HCT116 (cell line): ENCODE data around the gene SCN7A. TPM values are rescaled to one million over a fixed set of nuclear protein-coding genes. Genes with fewer than 3 reads are reported as not detected.

Experiments used
- ATAC-seq: fragments of 200-7000 bp; cut with Tn5 transposase; 2 replicates; pipeline ENCODE4 v1.9.1; 2020; ENCODE audit warnings: mild to moderate bottlenecking, moderate library complexity
- BruUV-seq: library from RNA; stranded (reverse); fragments of 400-500 nt; replicated peaks from 2 replicates; lab custom pipeline; 2021; lab: Mats Ljungman, UMichigan
- CTCF ChIA-PET: fragments of 300-600 bp; sonication (Branson Sonifier 250); formaldehyde crosslinking; loops from one replicate; lab custom pipeline; 2021; ENCODE audit warnings: antibody characterized with exemption; lab: Charles Lee
- POLR2A ChIA-PET: fragments of 300-600, 350-600 bp; sonication (Branson Sonifier 250); formaldehyde crosslinking; loops from one replicate; lab custom pipeline; 2021; ENCODE audit warnings: antibody characterized with exemption; lab: Charles Lee
- RAD21 ChIA-PET, 2 experiments: fragments of 300-600 bp; sonication (Branson Sonifier 250); formaldehyde crosslinking; loops; one replicate each; lab custom pipeline; 2023; ENCODE audit warnings: low total read pairs in 2 of 2; ENCODE audit not compliant: uncharacterized antibody in 2 of 2, unreplicated experiment in 2 of 2, low non-redundant PET in 1 of 2; lab: Charles Lee
- DNase-seq: peaks from one replicate; pipeline ENCODE4 v3.0.0-alpha.2; 2010; ENCODE audit warnings: low read depth, low spot score
- H2AFZ ChIP-seq: fragments of 200-600 bp; shearing (Covaris generic), sonication (generic); 2 replicates; pipeline ENCODE4 v1.6.1; 2017; ENCODE audit warnings: low read depth, mixed run types, mixed read lengths, antibody characterized with exemption, low read length; ENCODE audit not compliant: poor library complexity, severe bottlenecking
- H3K27ac ChIP-seq: 2 replicates; pipeline ENCODE4 v1.5.1; 2012; ENCODE audit warnings: low read depth, low read length
- H3K27me3 ChIP-seq: fragments of 200-600 bp; sonication (generic); 2 replicates; pipeline ENCODE4 v1.6.1; 2016; ENCODE audit warnings: mixed run types, low read length, mixed read lengths; ENCODE audit not compliant: insufficient read depth
- H3K36me3 ChIP-seq, 2 experiments: fragments of 200-500 bp in 1 of 2; fragments of 200-600 bp in 1 of 2; sonication (Bioruptor generic) in 1 of 2; sonication (generic) in 1 of 2; 2 replicates each; pipeline versions ENCODE4 v1.5.1 to v1.6.1; 2014 to 2016; ENCODE audit warnings: low read length in 2 of 2, inconsistent platforms in 1 of 2, mixed read lengths in 1 of 2, mixed run types in 1 of 2; ENCODE audit not compliant: insufficient read depth in 2 of 2, control insufficient read depth in 1 of 2
- H3K4me1 ChIP-seq, 2 experiments: fragments of 200-600 bp in 1 of 2; sonication (generic) in 1 of 2; 2 replicates each; pipeline versions ENCODE4 v1.5.1 to v1.6.1; 2012 to 2017; ENCODE audit warnings: low read length in 2 of 2, inconsistent platforms in 1 of 2, mild to moderate bottlenecking in 1 of 2, mixed read lengths in 1 of 2, mixed run types in 1 of 2, moderate library complexity in 1 of 2; ENCODE audit not compliant: insufficient read depth in 2 of 2, control insufficient read depth in 1 of 2
- H3K4me2 ChIP-seq: fragments of 200-600 bp; sonication (generic); 2 replicates; pipeline ENCODE4 v1.6.1; 2017; ENCODE audit warnings: mixed run types, low read length, mixed read lengths
- H3K4me3 ChIP-seq, 2 experiments: fragments of 200-600 bp in 1 of 2; sonication (generic) in 1 of 2; replicated peaks in 1 of 2; 2 replicates each; pipeline ENCODE4 v1.5.1; 2011 to 2016; ENCODE audit warnings: low read length in 2 of 2, control low read depth in 1 of 2, low read depth in 1 of 2, mild to moderate bottlenecking in 1 of 2, mixed read lengths in 1 of 2, mixed run types in 1 of 2
- H3K79me2 ChIP-seq: fragments of 200-600 bp; sonication (generic); 2 replicates; pipeline ENCODE4 v1.6.1; 2017; ENCODE audit warnings: mild to moderate bottlenecking, mixed run types, low read length, moderate library complexity, mixed read lengths; ENCODE audit not compliant: insufficient read depth
- H3K9ac ChIP-seq: fragments of 200-600 bp; sonication (generic); 2 replicates; pipeline ENCODE4 v1.6.1; 2016; ENCODE audit warnings: low read length, mixed read lengths
- H3K9me2 ChIP-seq: fragments of 200-600 bp; sonication (generic), shearing (Covaris generic); 2 replicates; pipeline ENCODE4 v1.6.1; 2017; ENCODE audit warnings: mixed run types, mild to moderate bottlenecking, moderate library complexity; ENCODE audit not compliant: insufficient read depth
- H3K9me3 ChIP-seq, 2 experiments: fragments of 200-500 bp in 1 of 2; fragments of 200-600 bp in 1 of 2; sonication (Bioruptor generic) in 1 of 2; sonication (generic) in 1 of 2; 2 replicates each; pipeline ENCODE4 v1.6.1; 2014 to 2017; ENCODE audit warnings: low read length in 2 of 2, mixed read lengths in 2 of 2, inconsistent platforms in 1 of 2, low read depth in 1 of 2, mild to moderate bottlenecking in 1 of 2, mixed run types in 1 of 2, moderate library complexity in 1 of 2; ENCODE audit not compliant: control insufficient read depth in 1 of 2, insufficient read depth in 1 of 2
- H4K20me1 ChIP-seq: fragments of 200-600 bp; sonication (generic), shearing (Covaris generic); 2 replicates; pipeline ENCODE4 v1.6.1; 2017; ENCODE audit warnings: mixed run types, mild to moderate bottlenecking, moderate library complexity; ENCODE audit not compliant: insufficient read depth
- CTCF ChIP-seq, 3 experiments: fragments of 200-600 bp in 1 of 3; sonication (generic) in 1 of 3; IDR thresholded peaks in 2 of 3; conservative IDR thresholded peaks in 1 of 3; 2 replicates each; pipeline ENCODE4 v1.5.1; 2012 to 2017; ENCODE audit warnings: low read depth in 2 of 3, low read length in 2 of 3, antibody characterized with exemption in 1 of 3, borderline replicate concordance in 1 of 3, control low read depth in 1 of 3, mild to moderate bottlenecking in 1 of 3, mixed read lengths in 1 of 3, mixed run types in 1 of 3, moderate library complexity in 1 of 3; ENCODE audit not compliant: insufficient read depth in 1 of 3
- RAD21 ChIP-seq: IDR thresholded peaks from 2 replicates; pipeline ENCODE4 v1.6.1; 2012; ENCODE audit warnings: low read depth, mild to moderate bottlenecking
- intact Hi-C: fragments of 100-400 bp; cut with micrococcal nuclease; formaldehyde crosslinking; loops from 2 replicates; pipeline ENCODE4 v1.10.0; 2022
- total RNA-seq: library from RNA; stranded (reverse); gene quantifications from one replicate; pipeline ENCODE4 v1.2.1, GENCODE V29; 2021; ENCODE audit not compliant: unreplicated experiment
- TF ChIP-seq, protein P1 (sequence below): IDR thresholded peaks from 2 replicates; pipeline ENCODE4 v1.6.1; 2012; ENCODE audit warnings: low read depth

The SCN7A gene
- total RNA-seq, 1 experiment from 2014 or later = 0.07 TPM

- no peak overlapping the region for H3K9ac ChIP-seq
- no peaks in the 10 kb centered on the region for H3K9me2 ChIP-seq
- peak; percentile 51 for DNase-seq
- H3K9me3 ChIP-seq = no peaks in the 10 kb centered on the region
- CTCF ChIA-PET = interaction anchor here (0.6 to 1.3 kb wide), 8 partner anchors 16 to 1580 kb away, joined by 3 to 23 read pairs (median 3); no protein-coding TSS in a partner anchor
- H3K4me2 ChIP-seq = no peak overlapping the region
- no peaks in the 10 kb centered on the region for H3K79me2 ChIP-seq
- POLR2A ChIA-PET = no interaction called here
- no peaks in the 10 kb centered on the region for H3K27me3 ChIP-seq
- TF ChIP-seq, protein P1, sequence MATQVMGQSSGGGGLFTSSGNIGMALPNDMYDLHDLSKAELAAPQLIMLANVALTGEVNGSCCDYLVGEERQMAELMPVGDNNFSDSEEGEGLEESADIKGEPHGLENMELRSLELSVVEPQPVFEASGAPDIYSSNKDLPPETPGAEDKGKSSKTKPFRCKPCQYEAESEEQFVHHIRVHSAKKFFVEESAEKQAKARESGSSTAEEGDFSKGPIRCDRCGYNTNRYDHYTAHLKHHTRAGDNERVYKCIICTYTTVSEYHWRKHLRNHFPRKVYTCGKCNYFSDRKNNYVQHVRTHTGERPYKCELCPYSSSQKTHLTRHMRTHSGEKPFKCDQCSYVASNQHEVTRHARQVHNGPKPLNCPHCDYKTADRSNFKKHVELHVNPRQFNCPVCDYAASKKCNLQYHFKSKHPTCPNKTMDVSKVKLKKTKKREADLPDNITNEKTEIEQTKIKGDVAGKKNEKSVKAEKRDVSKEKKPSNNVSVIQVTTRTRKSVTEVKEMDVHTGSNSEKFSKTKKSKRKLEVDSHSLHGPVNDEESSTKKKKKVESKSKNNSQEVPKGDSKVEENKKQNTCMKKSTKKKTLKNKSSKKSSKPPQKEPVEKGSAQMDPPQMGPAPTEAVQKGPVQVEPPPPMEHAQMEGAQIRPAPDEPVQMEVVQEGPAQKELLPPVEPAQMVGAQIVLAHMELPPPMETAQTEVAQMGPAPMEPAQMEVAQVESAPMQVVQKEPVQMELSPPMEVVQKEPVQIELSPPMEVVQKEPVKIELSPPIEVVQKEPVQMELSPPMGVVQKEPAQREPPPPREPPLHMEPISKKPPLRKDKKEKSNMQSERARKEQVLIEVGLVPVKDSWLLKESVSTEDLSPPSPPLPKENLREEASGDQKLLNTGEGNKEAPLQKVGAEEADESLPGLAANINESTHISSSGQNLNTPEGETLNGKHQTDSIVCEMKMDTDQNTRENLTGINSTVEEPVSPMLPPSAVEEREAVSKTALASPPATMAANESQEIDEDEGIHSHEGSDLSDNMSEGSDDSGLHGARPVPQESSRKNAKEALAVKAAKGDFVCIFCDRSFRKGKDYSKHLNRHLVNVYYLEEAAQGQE = no peak
- TF ChIP-seq RAD21 (peak; percentile 81), CTCF (IDR thresholded peaks at IDR 0.05 in 2 of 3, conservative IDR thresholded peaks at IDR 0.05 in 1 of 3; ENCODE audit: borderline replicate concordance in 1 of 3, insufficient read depth in 1 of 3, low read depth in 2 of 3, low read length in 2 of 3) (peak; percentile 51 to 79 (median 65); a peak in 5 of 6 replicates)
- RAD21 ChIA-PET = no interaction called here
- H3K27ac ChIP-seq = no peak overlapping the region
- ATAC-seq = peak; percentile 93
- no peaks in the 10 kb centered on the region for H4K20me1 ChIP-seq
- no TSS peak for BruUV-seq
- H3K36me3 ChIP-seq = no peaks in the 10 kb centered on the region
- no peaks in the 10 kb centered on the region for H3K4me1 ChIP-seq
- H3K4me3 ChIP-seq = no peak overlapping the region
- intact Hi-C loops = loop anchor here (1.0 to 10.0 kb wide), 3 partner anchors 673 to 1580 kb away; no protein-coding TSS in a partner anchor
- H2AFZ ChIP-seq = no peak overlapping the region
Observed at GRCh38 chr2:166539340-166540162, 45.5 kb upstream of the SCN7A start.
